GM12891 (cell line): Measurements from ENCODE around the gene MAPK8IP2.

Experiments used
- DNase-seq: peaks from one replicate; pipeline ENCODE4 v3.0.0; 2011; ENCODE audit warnings: low spot score; ENCODE audit not compliant: insufficient read length
- FAIRE-seq: peaks from 2 replicates; lab custom pipeline; 2011; peaks lifted over from hg19 to GRCh38; lab: Jason Lieb, UNC
- PAX5 ChIP-seq: IDR thresholded peaks from 2 replicates; pipeline ENCODE4 v1.6.1; 2011; ENCODE audit warnings: low read length, moderate library complexity, mild to moderate bottlenecking; ENCODE audit not compliant: insufficient read depth, severe bottlenecking
- POLR2A ChIP-seq: IDR thresholded peaks from 2 replicates; pipeline ENCODE4 v1.6.1; 2011; ENCODE audit warnings: low read depth, low read length, control low read depth
- POLR2AphosphoS5 ChIP-seq: IDR thresholded peaks from 2 replicates; pipeline ENCODE4 v1.6.1; 2011; ENCODE audit warnings: low read depth, low read length, control low read depth
- POU2F2 ChIP-seq: IDR thresholded peaks from 2 replicates; pipeline ENCODE4 v1.6.1; 2011; ENCODE audit warnings: low read depth, mild to moderate bottlenecking, control low read depth, low read length, moderate library complexity
- SPI1 ChIP-seq: IDR thresholded peaks from 2 replicates; pipeline ENCODE4 v1.6.1; 2011; ENCODE audit warnings: low read depth, low read length, control low read depth
- TAF1 ChIP-seq: IDR thresholded peaks from 2 replicates; pipeline ENCODE4 v1.6.1; 2011; ENCODE audit warnings: low read depth, low read length, control low read depth

MAPK8IP2 gene

DNA sequence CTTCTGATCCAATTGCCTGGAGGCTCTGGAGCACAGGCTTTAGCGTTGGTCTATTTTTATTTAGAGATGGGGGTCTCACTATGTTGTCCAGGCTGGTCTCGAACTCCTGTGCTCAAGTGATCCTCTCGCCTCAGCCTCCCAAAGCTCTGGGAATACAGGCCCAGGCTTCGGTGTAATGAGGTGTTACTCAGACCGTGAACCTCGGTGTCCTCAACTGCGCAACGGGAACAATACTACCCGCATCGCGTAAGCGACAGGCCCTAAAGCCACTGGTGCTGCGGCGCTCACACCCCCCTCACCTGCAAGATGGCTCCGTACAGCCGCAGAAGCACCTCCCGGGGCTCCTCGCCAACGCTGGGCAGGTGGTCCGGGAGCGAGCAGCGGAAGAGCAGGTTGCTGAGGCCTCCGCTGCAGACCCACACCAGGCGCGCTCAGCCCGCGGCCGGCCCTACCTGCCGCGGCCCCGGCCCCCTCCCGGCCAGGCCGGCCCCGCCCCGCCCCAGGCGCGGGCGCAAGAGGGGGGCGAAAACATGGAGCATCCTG, 18.6 kb upstream of the MAPK8IP2 start:
- peak; percentile 57; the same call in 1 of the 2 replicates for TF ChIP-seq TAF1
- TF ChIP-seq POLR2AphosphoS5, result no peak; the same call in 1 of the 2 replicates
- FAIRE-seq, result no peak
- DNase-seq, result no peak

DNA sequence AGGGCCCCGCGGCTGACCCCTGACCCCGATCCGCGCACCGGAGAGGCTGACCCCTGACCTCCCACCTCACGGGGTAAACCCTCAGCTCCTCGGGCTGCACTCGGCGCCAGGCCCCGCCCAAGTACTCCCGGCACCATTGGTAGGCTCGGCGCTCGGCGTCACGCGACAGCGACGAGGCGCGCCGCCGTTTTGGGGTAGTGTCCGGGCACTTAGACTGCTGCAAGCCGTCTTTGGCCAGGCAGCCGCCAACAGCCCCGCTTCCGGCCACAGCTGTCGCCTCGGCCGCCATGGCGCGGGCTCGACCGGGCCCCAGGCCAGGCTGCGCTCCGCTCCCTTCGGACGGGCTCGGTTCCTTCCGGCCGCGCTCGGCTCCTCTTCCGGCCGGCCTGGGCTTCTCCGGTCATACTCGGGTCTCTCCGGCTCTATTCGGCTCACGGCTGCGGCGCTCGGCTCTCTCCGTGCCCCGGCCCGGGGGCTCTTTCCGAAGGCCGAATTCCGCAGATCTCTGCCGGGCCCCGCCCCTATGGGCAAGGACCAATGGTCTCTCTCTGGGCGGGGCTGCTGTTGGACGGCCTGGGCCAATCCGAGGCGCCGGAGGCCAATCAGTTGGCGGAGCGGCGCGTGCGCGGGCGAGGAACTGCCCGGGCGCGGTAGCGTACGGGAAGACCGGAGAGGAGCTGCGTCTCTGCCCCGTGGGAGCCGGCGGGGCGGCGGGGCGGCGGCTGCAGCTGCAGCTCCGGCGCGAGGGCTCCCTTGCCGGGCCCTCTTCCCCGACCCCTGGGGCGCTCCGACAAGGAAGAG, 17.9 kb upstream of the MAPK8IP2 start, which contains the start of gene CHKB:
Gene CHKB, minus strand, starts transcription at position 357 of the 801 bp plus-strand sequence. Its CDS starts 68 bp downstream, at position 289.
- DNase-seq (peak; percentile 100), FAIRE-seq (peak; percentile 98)
- TF ChIP-seq SPI1 (no peak), POLR2AphosphoS5 (0 out of 2 replicates have a peak, but pooled peaks have one; percentile 37), POU2F2 (no peak), TAF1 (peak; percentile 30), POLR2A (peak; percentile 32; the same call in 1 of the 2 replicates)

DNA sequence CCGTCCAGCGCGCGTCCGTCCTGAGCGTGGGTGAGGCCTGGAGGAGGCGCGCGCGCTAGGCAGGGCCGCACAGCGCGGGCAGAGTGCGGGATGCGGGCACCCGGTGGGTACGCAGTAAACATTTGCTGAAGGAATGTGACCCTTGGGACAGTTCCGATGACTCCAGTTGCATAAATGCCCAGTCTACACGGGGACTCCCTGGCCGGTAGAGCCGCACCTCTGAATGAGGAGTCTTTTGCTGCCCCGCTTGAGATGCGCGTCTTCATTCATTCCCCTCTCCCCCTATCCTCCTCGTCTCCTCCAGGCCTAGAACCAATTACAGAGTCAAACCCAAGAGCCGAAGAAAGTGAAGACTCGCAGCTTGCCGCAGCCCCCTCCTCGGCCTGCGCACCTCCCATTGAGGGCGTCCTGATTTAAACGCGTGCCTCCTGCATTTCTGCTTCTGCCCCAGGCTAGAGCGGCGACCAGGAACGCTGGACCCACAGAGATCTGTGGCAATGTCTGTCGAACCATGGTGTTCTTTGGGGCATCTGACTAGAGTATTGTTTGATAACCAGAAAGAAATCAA, 17.2 kb upstream of the MAPK8IP2 start:
- TF ChIP-seq POLR2A (no peak), SPI1 (no peak)
- FAIRE-seq, result no peak
- no peak for DNase-seq

DNA sequence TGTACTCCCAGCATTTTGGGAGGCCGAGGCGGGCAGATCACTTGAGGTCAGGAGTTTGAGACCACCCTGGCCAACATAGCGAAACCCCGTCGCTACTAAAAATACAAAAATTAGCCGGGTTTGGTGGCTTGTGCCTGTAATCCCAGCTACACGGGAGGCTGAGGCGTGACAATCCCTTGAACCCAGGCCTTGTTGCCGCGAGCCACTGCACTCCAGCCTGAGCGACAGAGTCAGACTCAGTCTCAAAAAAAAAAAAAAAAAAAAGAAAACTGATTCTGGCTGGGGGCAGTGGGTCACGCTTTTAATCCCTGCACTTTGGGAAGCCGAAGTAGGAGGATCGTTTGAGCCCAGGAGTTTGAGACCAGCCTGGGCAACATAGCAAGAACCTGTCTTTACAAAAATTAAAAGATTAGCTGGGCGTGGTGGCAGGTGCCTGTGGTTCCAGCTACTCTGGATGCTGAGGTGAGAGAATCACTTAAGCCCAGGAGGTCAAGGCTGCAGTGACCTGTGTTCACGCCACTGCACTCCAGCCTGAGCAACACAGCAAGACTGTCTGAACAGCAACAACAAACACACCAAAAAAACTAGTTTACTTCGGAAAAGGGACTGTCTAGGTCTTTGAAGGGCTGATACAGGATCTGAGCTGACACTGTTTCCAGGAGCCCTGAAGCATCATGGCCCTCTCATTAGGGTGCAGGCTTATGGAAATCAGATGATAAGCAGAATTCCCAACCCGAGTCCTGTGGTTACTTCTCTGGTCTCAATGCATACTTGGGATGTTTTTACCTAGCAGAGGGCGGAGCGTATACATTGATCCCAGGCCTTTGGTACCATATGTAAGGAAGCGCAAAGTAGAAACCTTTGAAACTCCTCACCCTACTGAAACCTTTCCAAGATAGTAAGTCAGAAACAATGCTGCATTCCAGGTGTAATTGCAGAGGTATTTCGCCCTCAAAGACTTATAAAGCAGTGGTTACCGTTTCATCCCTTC, 16.2 kb upstream of the MAPK8IP2 start:
- FAIRE-seq (no peak), DNase-seq (no peak)
- TF ChIP-seq PAX5 (no peak), SPI1 (no peak), POLR2AphosphoS5 (no peak), POU2F2 (no peak), POLR2A (no peak), TAF1 (no peak)

DNA sequence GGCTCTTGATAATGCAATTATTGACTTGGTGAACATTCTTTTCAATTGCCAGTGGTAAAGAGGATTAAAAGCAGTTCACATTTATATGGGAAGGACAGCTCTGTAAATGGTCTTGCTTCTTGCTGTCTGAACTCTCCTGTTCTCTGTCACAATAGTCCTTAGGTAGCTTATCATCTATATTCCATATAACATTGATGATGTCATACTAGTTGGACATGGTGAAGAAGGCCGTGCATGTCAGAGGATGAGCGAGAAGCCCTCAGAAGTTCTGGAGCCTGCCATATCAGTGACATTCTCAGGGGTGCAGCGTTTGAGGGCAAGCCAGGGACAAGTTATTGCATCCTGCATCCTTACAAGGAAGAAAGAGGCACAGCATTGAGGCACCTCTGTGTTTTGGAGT, 15.4 kb upstream of the MAPK8IP2 start:
- TF ChIP-seq SPI1, result no peak
- TF ChIP-seq POLR2A, result no peak
- TF ChIP-seq TAF1, result no peak
- no peak for TF ChIP-seq POLR2AphosphoS5
- no peak for TF ChIP-seq POU2F2
- no peak for TF ChIP-seq PAX5
- DNase-seq (no peak), FAIRE-seq (no peak)

DNA sequence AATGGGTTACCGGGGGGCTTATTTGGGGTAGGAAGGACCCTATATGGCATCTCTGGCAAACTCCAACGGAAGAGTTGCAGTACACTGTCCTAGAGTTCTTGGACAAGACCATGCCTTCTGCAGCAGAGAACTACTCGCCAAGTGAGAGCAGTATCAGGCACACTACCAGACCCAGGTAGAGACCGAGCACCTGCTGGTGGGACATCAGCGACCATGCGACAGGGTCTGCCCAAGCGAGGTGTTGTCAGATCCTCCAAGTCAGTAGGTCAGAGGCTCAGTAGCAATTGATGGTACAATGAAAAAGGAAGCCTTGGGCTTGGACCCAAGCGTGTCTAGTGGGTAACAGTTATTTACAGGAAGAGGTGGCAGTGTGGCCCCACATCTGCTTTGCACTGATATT, 14.8 kb upstream of the MAPK8IP2 start:
- FAIRE-seq, result no peak
- TF ChIP-seq POLR2AphosphoS5, result no peak
- TF ChIP-seq TAF1, result no peak
- TF ChIP-seq SPI1, result no peak
- TF ChIP-seq POLR2A, result no peak
- no peak for TF ChIP-seq POU2F2
- TF ChIP-seq PAX5, result no peak
- DNase-seq, result no peak

DNA sequence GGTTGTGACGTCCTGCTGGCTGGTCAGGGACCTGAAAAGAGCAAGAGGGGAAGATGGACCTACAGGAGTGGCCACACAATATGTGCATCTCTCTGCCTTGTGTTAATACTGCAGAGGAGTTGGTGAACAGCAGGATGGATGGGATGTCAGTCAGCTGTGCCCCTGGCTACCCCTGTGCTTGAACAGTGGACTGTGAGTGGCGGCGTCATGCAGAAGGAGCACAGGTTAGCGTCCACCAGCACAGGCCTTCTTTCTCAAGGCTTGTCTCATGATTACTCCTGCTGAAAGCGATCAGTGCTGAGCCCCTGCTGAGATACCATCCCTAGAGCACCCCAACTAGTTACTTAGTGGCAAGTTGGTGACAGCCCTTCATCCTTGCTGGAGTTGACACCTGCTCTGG, 14.2 kb upstream of the MAPK8IP2 start:
- TF ChIP-seq SPI1 (no peak), TAF1 (no peak), PAX5 (no peak), POLR2A (no peak), POU2F2 (no peak)
- FAIRE-seq, result no peak
- no peak for DNase-seq

DNA sequence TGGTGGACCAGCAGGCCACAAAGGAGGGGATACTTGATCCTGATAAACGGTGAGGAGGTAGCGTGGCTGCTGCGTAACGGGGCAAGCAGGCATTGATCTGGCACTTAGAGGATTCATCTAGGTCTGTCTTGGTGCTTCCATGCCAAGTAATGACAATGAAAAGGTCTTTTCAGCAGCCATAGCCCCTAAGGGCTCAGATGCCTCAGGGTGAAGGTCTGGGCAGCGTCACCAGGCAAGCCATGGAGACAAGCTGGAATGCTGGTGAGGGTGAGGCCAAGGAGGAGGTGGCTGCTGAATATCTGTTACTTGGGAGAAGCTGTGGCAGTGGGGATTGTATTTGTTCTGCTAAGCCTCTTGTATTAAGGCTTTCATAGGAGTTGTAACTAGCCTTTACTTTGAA, 13.2 kb upstream of the MAPK8IP2 start:
- TF ChIP-seq TAF1 (no peak), PAX5 (no peak), POU2F2 (no peak), POLR2AphosphoS5 (no peak)
- FAIRE-seq (no peak), DNase-seq (no peak)

DNA sequence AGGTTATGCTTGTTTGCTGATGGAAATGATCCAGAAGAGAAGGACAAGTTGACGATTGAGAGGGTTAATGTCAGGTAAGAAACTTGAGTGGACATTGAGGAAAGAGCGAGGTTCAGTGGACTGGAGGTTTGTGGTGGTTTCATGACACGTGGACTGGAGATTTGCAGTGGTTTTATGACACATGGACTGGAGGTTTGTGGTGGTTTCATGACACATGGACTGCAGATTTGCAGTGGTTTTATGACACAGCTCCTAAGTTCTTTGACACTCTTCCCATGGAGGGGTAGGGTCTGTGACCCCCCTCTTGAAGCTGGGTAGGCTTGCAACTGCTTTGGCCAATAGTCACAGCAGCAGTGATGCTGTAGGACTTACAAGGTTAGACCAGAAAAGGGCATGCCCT, 5.4 kb upstream of the MAPK8IP2 start:
- no peak for TF ChIP-seq PAX5
- no peak for TF ChIP-seq SPI1
- TF ChIP-seq POLR2A, result no peak
- no peak for TF ChIP-seq TAF1
- FAIRE-seq, result peak; percentile 20

DNA sequence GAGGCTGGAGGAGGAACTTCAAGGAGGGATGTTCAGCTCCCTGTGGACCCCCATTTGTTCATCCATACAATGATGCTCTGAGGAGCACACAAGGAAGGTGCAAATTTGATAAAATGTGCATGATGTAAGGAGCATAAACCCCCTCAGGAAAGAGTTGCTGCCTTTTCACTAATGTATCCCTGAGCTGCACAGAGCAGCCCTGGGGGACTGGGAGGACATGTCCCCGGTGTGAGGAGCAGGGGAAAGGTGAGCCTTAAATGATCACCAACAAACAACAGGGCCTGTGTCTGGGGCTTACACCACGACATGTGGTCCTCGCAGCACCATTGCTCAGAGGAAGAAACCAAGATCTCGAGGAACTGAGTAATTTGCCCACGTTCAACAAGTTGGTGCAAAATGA, 3.5 kb upstream of the MAPK8IP2 start:
- FAIRE-seq (no peak), DNase-seq (no peak)
- TF ChIP-seq POU2F2 (no peak), PAX5 (no peak), SPI1 (no peak), POLR2AphosphoS5 (no peak), POLR2A (no peak), TAF1 (no peak)

More for the DNA sequence above, 5.4 kb upstream of the MAPK8IP2 start:
- no peak for DNase-seq
